HL-60 (cell line): Measurements from ENCODE around the gene NID2.

Experiments
- DNase-seq, 2 experiments: peaks; one replicate each; pipeline ENCODE4 v3.0.0-alpha.2; 2010 to 2020; ENCODE audit warnings: low read depth in 1 of 2, low spot score in 1 of 2
- H3K27ac ChIP-seq: fragments of 250-450 bp; sonication (Bioruptor Pico); replicated peaks from 2 replicates; pipeline ENCODE4 v1.5.1; 2020; ENCODE audit warnings: mild to moderate bottlenecking, moderate library complexity
- H3K27me3 ChIP-seq: fragments of 250-450 bp; sonication (Bioruptor Pico); 2 replicates; pipeline ENCODE4 v1.5.1; 2021; ENCODE audit warnings: mild to moderate bottlenecking, moderate library complexity; ENCODE audit not compliant: insufficient read depth, poor library complexity, severe bottlenecking
- H3K4me3 ChIP-seq: replicated peaks from 2 replicates; pipeline ENCODE4 v1.5.1; 2011; ENCODE audit warnings: mild to moderate bottlenecking, control low read depth, low read length; ENCODE audit not compliant: insufficient read depth
- CTCF ChIP-seq: IDR thresholded peaks from one replicate; pipeline ENCODE4 v1.5.1; 2011; ENCODE audit warnings: low read length, control low read depth, inconsistent platforms; ENCODE audit not compliant: insufficient read depth
- GABPA ChIP-seq: IDR thresholded peaks from 2 replicates; pipeline ENCODE4 v1.6.1; 2012; ENCODE audit warnings: low read depth
- POLR2AphosphoS5 ChIP-seq: IDR thresholded peaks from 2 replicates; pipeline ENCODE4 v1.6.1; 2012; ENCODE audit warnings: low read depth
- SPI1 ChIP-seq: IDR thresholded peaks from 2 replicates; pipeline ENCODE4 v1.6.1; 2012; ENCODE audit warnings: low read depth, mild to moderate bottlenecking, borderline replicate concordance
- TF ChIP-seq, protein P1 (sequence below): IDR thresholded peaks from 2 replicates; pipeline ENCODE4 v1.6.1; 2012; ENCODE audit warnings: low read depth; ENCODE audit not compliant: insufficient replicate concordance

NID2 gene

GRCh38 chr14:52013984-52014600 lies 54.8 kb downstream of the NID2 start:
- no peak overlapping the region for H3K27ac ChIP-seq
- TF ChIP-seq CTCF, result no peak
- no peak overlapping the region for H3K4me3 ChIP-seq
- H3K27me3 ChIP-seq, result no peaks in the 10 kb centered on the region
- no peak for DNase-seq

- Histone ChIP-seq H3K4me3 (no peak overlapping the region), H3K27me3 (no peaks in the 10 kb centered on the region), H3K27ac (no peak overlapping the region)
- TF ChIP-seq, protein P1, sequence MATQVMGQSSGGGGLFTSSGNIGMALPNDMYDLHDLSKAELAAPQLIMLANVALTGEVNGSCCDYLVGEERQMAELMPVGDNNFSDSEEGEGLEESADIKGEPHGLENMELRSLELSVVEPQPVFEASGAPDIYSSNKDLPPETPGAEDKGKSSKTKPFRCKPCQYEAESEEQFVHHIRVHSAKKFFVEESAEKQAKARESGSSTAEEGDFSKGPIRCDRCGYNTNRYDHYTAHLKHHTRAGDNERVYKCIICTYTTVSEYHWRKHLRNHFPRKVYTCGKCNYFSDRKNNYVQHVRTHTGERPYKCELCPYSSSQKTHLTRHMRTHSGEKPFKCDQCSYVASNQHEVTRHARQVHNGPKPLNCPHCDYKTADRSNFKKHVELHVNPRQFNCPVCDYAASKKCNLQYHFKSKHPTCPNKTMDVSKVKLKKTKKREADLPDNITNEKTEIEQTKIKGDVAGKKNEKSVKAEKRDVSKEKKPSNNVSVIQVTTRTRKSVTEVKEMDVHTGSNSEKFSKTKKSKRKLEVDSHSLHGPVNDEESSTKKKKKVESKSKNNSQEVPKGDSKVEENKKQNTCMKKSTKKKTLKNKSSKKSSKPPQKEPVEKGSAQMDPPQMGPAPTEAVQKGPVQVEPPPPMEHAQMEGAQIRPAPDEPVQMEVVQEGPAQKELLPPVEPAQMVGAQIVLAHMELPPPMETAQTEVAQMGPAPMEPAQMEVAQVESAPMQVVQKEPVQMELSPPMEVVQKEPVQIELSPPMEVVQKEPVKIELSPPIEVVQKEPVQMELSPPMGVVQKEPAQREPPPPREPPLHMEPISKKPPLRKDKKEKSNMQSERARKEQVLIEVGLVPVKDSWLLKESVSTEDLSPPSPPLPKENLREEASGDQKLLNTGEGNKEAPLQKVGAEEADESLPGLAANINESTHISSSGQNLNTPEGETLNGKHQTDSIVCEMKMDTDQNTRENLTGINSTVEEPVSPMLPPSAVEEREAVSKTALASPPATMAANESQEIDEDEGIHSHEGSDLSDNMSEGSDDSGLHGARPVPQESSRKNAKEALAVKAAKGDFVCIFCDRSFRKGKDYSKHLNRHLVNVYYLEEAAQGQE, result no peak
- TF ChIP-seq GABPA (no peak), POLR2AphosphoS5 (no peak), CTCF (no peak), SPI1 (no peak)
- no peak for DNase-seq
Measured at GRCh38 chr14:52012635-52013034, 56.2 kb downstream of the NID2 start.

DNA sequence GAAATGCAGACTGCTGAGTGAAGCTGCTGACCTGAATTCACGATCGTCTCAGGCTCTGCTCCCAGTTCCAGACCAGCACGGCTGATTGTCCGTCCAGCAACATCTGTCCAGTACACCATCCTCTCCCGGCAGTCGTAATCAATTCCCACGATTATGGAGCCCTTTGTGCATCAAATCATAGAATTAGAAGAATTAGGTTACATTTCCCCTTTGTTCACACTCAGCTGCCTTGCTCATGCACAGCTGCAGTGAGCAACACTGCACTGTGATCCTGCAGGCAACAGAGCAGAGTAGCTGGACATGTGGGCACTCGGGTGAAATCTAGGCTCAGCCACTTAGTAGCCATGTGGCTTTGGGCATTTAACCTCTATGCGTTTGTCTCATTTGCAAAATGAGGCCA lies 57.3 kb downstream of the NID2 start:
- DNase-seq, result no peak

DNA sequence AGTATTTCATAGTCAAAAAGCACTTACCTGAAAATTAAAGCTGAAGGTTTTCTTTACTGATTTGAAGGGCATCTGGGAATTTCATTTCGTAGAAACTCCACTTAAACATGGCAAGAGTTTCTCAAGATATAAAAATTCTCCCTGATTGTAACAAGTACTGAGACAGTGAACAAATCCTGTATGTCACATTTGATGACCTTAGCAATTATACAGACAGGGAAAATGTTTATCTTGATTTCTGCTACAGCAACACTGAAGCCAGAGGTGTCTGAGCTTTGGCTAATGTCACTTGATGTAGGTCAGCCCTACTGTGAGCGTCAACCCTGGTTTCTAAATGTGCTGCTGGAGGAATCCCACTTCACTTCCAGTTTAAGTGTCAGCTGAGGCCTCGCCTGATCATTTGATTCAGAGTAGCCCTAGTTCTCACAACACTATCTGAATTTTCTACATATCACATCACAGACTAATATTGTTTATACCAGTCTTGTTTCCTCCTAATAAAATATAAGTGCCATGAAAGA lies 58.6 kb downstream of the NID2 start:
- TF ChIP-seq POLR2AphosphoS5 (no peak), GABPA (no peak), CTCF (no peak), SPI1 (no peak)
- TF ChIP-seq, protein P1, result no peak

More for the DNA sequence above, 57.3 kb downstream of the NID2 start:
- peak; percentile 32; the same call in 1 of the 2 replicates for TF ChIP-seq POLR2AphosphoS5
- TF ChIP-seq, protein P1, result no peak
- Histone ChIP-seq H3K4me3 (no peak overlapping the region), H3K27me3 (no peaks in the 10 kb centered on the region), H3K27ac (no peak overlapping the region)

More for the DNA sequence above, 58.6 kb downstream of the NID2 start:
- Histone ChIP-seq H3K27me3 (no peaks in the 10 kb centered on the region), H3K27ac (no peak overlapping the region), H3K4me3 (no peak overlapping the region)
- no peak for DNase-seq
